OCI-LY1 (cell line): ENCODE measurements around the gene TIAM1.

Experiments
- H2AFZ ChIP-seq: fragments of 200-600 bp; sonication (generic), shearing (Covaris generic); 2 replicates; pipeline ENCODE4 v1.6.0; 2014; ENCODE audit warnings: antibody characterized with exemption, mild to moderate bottlenecking, low read length
- H3F3A ChIP-seq: fragments of 200-600 bp; sonication (generic), shearing (Covaris generic); 2 replicates; pipeline ENCODE4 v1.6.0; 2014; ENCODE audit warnings: mild to moderate bottlenecking, antibody characterized with exemption, low read length, moderate library complexity; ENCODE audit not compliant: insufficient read depth
- H3K27ac ChIP-seq: fragments of 200-600 bp; sonication (generic); 2 replicates; pipeline ENCODE4 v1.5.1; 2014; ENCODE audit warnings: low read length, mixed run types, mild to moderate bottlenecking, low read depth; ENCODE audit not compliant: poor library complexity, severe bottlenecking
- H3K27me3 ChIP-seq: fragments of 200-600 bp; sonication (generic); 2 replicates; pipeline ENCODE4 v1.6.0; 2014; ENCODE audit warnings: antibody characterized with exemption, mild to moderate bottlenecking, low read length, moderate library complexity; ENCODE audit not compliant: insufficient read depth
- H3K36me3 ChIP-seq: fragments of 200-600 bp; sonication (generic); 2 replicates; pipeline ENCODE4 v1.6.1; 2014; ENCODE audit warnings: mild to moderate bottlenecking, antibody characterized with exemption, low read length, moderate library complexity, mixed read lengths; ENCODE audit not compliant: insufficient read depth
- H3K4me1 ChIP-seq: fragments of 200-600 bp; sonication (generic); 2 replicates; pipeline ENCODE4 v1.5.1; 2014; ENCODE audit warnings: mild to moderate bottlenecking, low read length, moderate library complexity; ENCODE audit not compliant: insufficient read depth, severe bottlenecking
- H3K4me2 ChIP-seq: fragments of 200-600 bp; sonication (generic), shearing (Covaris generic); 2 replicates; pipeline ENCODE4 v1.6.1; 2014; ENCODE audit warnings: low read length
- H3K4me3 ChIP-seq: fragments of 200-600 bp; sonication (generic); 2 replicates; pipeline ENCODE4 v1.5.1; 2014; ENCODE audit warnings: low read length, low read depth, mild to moderate bottlenecking, mixed read lengths; ENCODE audit not compliant: poor library complexity, severe bottlenecking
- H3K79me2 ChIP-seq: fragments of 200-600 bp; shearing (Covaris generic); 2 replicates; pipeline ENCODE4 v1.6.1; 2016; ENCODE audit warnings: mixed run types, low read length, mixed read lengths; ENCODE audit not compliant: insufficient read depth
- H3K9ac ChIP-seq: fragments of 200-600 bp; sonication (generic), shearing (Covaris generic); 2 replicates; pipeline ENCODE4 v1.6.1; 2014; ENCODE audit warnings: mild to moderate bottlenecking, low read length, mixed read lengths
- H3K9me2 ChIP-seq: fragments of 200-600 bp; sonication (generic), shearing (Covaris generic); 2 replicates; pipeline ENCODE4 v1.6.1; 2014; ENCODE audit warnings: low read depth, mild to moderate bottlenecking, low read length, mixed read lengths
- H3K9me3 ChIP-seq: fragments of 200-600 bp; shearing (Covaris generic); 2 replicates; pipeline ENCODE4 v1.6.1; 2014; ENCODE audit warnings: low read length, mixed read lengths
- H4K20me1 ChIP-seq: fragments of 200-600 bp; sonication (generic), shearing (Covaris generic); 2 replicates; pipeline ENCODE4 v1.6.0; 2016; ENCODE audit warnings: mild to moderate bottlenecking, low read length; ENCODE audit not compliant: insufficient read depth
- CTCF ChIP-seq: fragments of 200-600 bp; sonication (generic), shearing (Covaris generic); IDR thresholded peaks from 2 replicates; pipeline ENCODE4 v1.5.1; 2017; ENCODE audit warnings: mild to moderate bottlenecking, antibody characterized with exemption, low read length, moderate library complexity, mixed read lengths
- EZH2 ChIP-seq: fragments of 200-600 bp; sonication (generic), shearing (Covaris generic); IDR thresholded peaks from 2 replicates; pipeline ENCODE4 v1.8.0; 2017; ENCODE audit warnings: borderline replicate concordance, mixed run types, mild to moderate bottlenecking, antibody characterized with exemption, low read length, moderate library complexity, mixed read lengths

TIAM1 gene

DNA sequence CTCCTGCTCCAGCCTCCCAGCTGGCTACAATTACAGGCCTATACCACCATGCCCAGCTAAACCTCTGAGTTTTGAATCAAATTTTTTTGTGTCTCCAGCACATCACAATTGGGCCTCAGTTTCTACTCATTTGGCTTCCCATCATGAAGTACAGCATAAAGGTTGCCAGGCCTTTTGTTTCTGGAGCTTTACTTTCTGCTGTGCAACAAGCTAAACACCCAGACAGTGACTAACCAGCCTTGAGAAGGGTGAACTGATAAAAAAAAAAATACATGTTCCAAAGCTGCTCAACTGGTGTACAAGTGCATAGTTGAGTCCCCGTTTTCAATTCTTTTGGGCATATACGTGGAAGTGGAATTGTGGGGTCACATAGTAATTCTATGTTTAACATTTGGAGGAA is 25.1 kb downstream of the TIAM1 start:
- no peak overlapping the region for H3K9ac ChIP-seq
- H3K27ac ChIP-seq: no peak overlapping the region
- no peaks in the 10 kb centered on the region for H3K36me3 ChIP-seq
- H3K27me3 ChIP-seq: no peaks in the 10 kb centered on the region
- H2AFZ ChIP-seq: no peak overlapping the region
- no peaks in the 10 kb centered on the region for H3K9me3 ChIP-seq
- H4K20me1 ChIP-seq: no peaks in the 10 kb centered on the region
- no peak overlapping the region for H3K4me3 ChIP-seq
- no peaks in the 10 kb centered on the region for H3K9me2 ChIP-seq
- TF ChIP-seq EZH2 (no peak), CTCF (no peak)
- H3K79me2 ChIP-seq: no peaks in the 10 kb centered on the region
- H3K4me1 ChIP-seq: no peaks in the 10 kb centered on the region
- H3K4me2 ChIP-seq: no peak overlapping the region
- H3F3A ChIP-seq: no peaks in the 10 kb centered on the region

GRCh38 chr21:31317688-31318087 is 26.4 kb downstream of the TIAM1 start:
- Histone ChIP-seq H3K27me3 (no peaks in the 10 kb centered on the region), H3K9me2 (no peaks in the 10 kb centered on the region), H3K9ac (no peak overlapping the region), H3K36me3 (no peaks in the 10 kb centered on the region), H2AFZ (no peak overlapping the region), H3K4me2 (no peak overlapping the region), H4K20me1 (no peaks in the 10 kb centered on the region), H3K4me3 (no peak overlapping the region), H3K9me3 (no peaks in the 10 kb centered on the region), H3K4me1 (no peaks in the 10 kb centered on the region), H3F3A (no peaks in the 10 kb centered on the region), H3K27ac (no peak overlapping the region), H3K79me2 (no peaks in the 10 kb centered on the region)
- TF ChIP-seq CTCF (no peak), EZH2 (no peak)

DNA sequence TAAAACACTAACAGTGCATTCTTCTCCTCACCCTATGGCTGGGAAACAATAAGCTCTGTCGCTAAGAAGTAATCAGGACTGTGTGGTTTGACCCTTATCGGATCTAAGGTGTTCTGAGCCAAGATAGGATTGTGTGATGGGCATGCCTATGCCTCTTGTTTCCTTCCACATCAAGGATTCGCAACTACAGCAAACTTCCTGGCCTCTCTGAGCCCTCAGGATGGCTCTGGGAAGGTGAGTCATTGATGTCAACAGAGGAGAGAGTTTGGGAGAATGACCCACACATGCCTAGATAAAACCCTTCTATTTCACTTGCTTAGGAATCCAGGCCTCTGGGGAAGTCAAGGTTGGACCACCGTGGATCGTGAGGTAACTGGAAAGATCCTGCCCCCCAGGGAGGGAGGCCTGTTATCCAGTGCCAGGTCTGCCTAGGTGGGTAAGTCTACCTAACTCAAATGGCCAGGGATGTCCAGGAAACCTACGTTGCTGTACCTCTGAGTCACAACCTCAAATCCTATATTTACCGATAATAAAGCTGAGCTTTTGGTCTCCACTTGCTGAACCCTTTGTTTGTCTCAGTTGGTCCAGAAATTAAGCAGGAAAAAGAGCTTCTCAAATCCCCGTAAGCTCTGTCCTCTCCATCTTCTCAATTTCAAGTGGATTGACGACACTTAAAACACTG is 27.4 kb downstream of the TIAM1 start:
- Histone ChIP-seq H3K4me1 (no peaks in the 10 kb centered on the region), H4K20me1 (no peaks in the 10 kb centered on the region), H3K4me2 (no peak overlapping the region), H3K4me3 (no peak overlapping the region), H3F3A (no peaks in the 10 kb centered on the region), H2AFZ (no peak overlapping the region), H3K9ac (no peak overlapping the region), H3K27me3 (no peaks in the 10 kb centered on the region), H3K9me2 (no peaks in the 10 kb centered on the region), H3K79me2 (no peaks in the 10 kb centered on the region), H3K36me3 (no peaks in the 10 kb centered on the region), H3K9me3 (no peaks in the 10 kb centered on the region), H3K27ac (no peak overlapping the region)
- TF ChIP-seq EZH2: no peak
- no peak for TF ChIP-seq CTCF
